Caco-2 (cell line): ENCODE data around the gene CD300LD. TPM values are rescaled to one million over a fixed set of nuclear protein-coding genes. Genes with fewer than 3 reads are reported as not detected.

Experiments
- Bru-seq: library from RNA; stranded (reverse); fragments of 400-500 nt; gene quantifications from one replicate; lab custom pipeline; 2021; lab: Mats Ljungman, UMichigan
- BruChase-seq, 2 experiments: library from RNA; stranded (reverse); fragments of 400-500 nt; gene quantifications; one replicate each; lab custom pipeline; 2021; lab: Mats Ljungman, UMichigan
- BruUV-seq: library from RNA; stranded (reverse); fragments of 400-500 nt; replicated peaks from 2 replicates; lab custom pipeline; 2021; lab: Mats Ljungman, UMichigan
- CTCF ChIA-PET: fragments of 300-600 bp; sonication (Branson Sonifier 250); formaldehyde crosslinking; loops from one replicate; lab custom pipeline; 2022; ENCODE audit warnings: antibody characterized with exemption; lab: Charles Lee
- POLR2A ChIA-PET: fragments of 300-600 bp; sonication (Branson Sonifier 250); formaldehyde crosslinking; loops from one replicate; lab custom pipeline; 2022; ENCODE audit warnings: antibody characterized with exemption; lab: Charles Lee
- DNase-seq, 2 experiments: peaks; one replicate each; pipeline versions ENCODE4 v3.0.0 to v3.0.0-alpha.2; 2020 to 2022
- H3K27me3 ChIP-seq: replicated peaks from 2 replicates; pipeline ENCODE4 v1.6.0; 2011; ENCODE audit warnings: low read length; ENCODE audit not compliant: control insufficient read depth, insufficient read depth
- H3K36me3 ChIP-seq: 2 replicates; pipeline ENCODE4 v1.5.1; 2011; ENCODE audit warnings: low read length; ENCODE audit not compliant: control insufficient read depth, insufficient read depth
- H3K4me1 ChIP-seq: fragments of 250-450 bp; sonication (Bioruptor Pico); 2 replicates; pipeline ENCODE4 v1.5.1; 2020; ENCODE audit warnings: mild to moderate bottlenecking
- H3K4me3 ChIP-seq: 2 replicates; pipeline ENCODE4 v1.5.1; 2011; ENCODE audit warnings: low read depth, mild to moderate bottlenecking, control low read depth, low read length
- H3K9me3 ChIP-seq: fragments of 250-450 bp; sonication (Bioruptor Pico); 2 replicates; pipeline ENCODE4 v1.5.1; 2020; ENCODE audit warnings: mild to moderate bottlenecking, moderate library complexity
- H3K27ac Mint-ChIP-seq: one replicate; pipeline ENCODE4 v1.8.0; 2022; ENCODE audit warnings: mixed read lengths; ENCODE audit not compliant: unreplicated experiment
- H3K27me3 Mint-ChIP-seq: one replicate; pipeline ENCODE4 v1.8.0; 2022; ENCODE audit warnings: mixed read lengths; ENCODE audit not compliant: insufficient read depth, unreplicated experiment
- H3K36me3 Mint-ChIP-seq: one replicate; pipeline ENCODE4 v1.8.0; 2022; ENCODE audit warnings: mild to moderate bottlenecking, mixed read lengths; ENCODE audit not compliant: insufficient read depth, unreplicated experiment
- H3K4me1 Mint-ChIP-seq: one replicate; pipeline ENCODE4 v1.8.0; 2022; ENCODE audit warnings: low read depth, mixed read lengths; ENCODE audit not compliant: unreplicated experiment
- H3K4me3 Mint-ChIP-seq: one replicate; pipeline ENCODE4 v1.8.0; 2022; ENCODE audit warnings: mild to moderate bottlenecking, moderate library complexity, mixed read lengths; ENCODE audit not compliant: unreplicated experiment
- H3K9me3 Mint-ChIP-seq: one replicate; pipeline ENCODE4 v1.8.0; 2022; ENCODE audit warnings: mixed read lengths; ENCODE audit not compliant: unreplicated experiment
- intact Hi-C: fragments of 100-400 bp; cut with micrococcal nuclease; formaldehyde crosslinking; loops from one replicate; pipeline ENCODE4 v1.10.0; 2022; ENCODE audit not compliant: unreplicated experiment
- long read RNA-seq: library from polyadenylated mRNA; stranded (forward); transcript quantifications from one replicate; pipeline ENCODE4 v2.0.0, GENCODE V29; 2022
- total RNA-seq: library from RNA; stranded (reverse); gene quantifications from 2 replicates; pipeline ENCODE4 v1.2.3, GENCODE V29; 2022
- TF ChIP-seq, protein P1 (sequence below), 2 experiments: fragments of 200-600 bp in 1 of 2; IDR thresholded peaks; 1 replicate in 1 of 2; 2 replicates in 1 of 2; pipeline versions ENCODE4 v1.5.1 to v1.8.0; 2011 to 2022; ENCODE audit warnings: antibody characterized with exemption in 1 of 2, control low read depth in 1 of 2, inconsistent platforms in 1 of 2, low read depth in 1 of 2, low read length in 1 of 2, mild to moderate bottlenecking in 1 of 2, moderate library complexity in 1 of 2; ENCODE audit not compliant: insufficient read depth in 1 of 2, severe bottlenecking in 1 of 2, unreplicated experiment in 1 of 2

CD300LD gene
- total RNA-seq, result not detected in 2 replicates
- Bru-seq, nascent RNA, result not detected
- BruChase-seq, experiment 1, labeled RNA remaining after a 2-hour chase, result not detected
- BruChase-seq, experiment 2, labeled RNA remaining after a 6-hour chase, result not detected
- long read RNA-seq, result 0 reads

DNA sequence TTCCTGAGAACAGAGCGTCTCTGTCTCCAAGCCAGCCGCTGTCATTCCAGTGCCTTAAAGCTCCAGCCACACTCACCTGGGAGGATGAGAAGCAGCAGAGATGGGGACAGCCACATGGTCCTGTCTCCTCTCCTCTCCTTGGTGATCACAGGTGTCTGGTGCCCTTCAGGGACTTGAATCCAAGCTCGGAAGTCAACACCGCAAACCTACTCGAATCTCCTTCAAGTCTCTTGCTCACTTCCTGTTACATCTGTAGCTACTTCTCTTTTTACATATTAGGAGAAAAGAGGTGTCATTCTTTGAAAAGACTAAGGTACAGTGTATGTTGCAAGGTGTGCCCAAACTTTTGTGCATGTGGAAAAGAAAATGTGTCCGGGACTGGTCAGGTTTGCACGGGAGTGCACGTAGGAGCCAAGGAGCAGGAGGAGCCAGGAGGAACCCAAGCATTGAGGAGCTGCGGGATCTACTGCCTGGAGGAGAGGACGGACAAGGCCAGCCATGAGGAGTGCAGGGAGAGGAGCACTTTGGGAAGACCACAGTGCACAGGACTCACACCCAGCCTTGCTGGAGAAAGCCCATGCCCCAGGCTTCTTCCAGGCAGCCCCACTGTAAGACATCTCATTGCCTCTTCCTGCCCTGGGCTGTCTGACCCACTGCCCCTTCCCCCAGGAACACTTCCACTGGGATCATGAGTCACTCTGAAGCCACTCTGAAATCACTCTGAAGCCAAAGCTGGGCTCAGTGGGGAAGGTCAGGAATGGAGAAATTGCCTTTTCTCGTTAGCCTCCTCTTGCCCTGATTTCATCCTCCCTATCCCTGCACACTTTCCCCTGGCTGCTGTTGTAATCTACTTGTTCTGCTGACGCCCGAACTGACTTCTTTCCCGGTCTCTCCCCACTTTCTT, at the start of gene CD300LD:
TSS of gene CD300LD (minus strand) at position 197 of the 904 bp plus-strand sequence. CDS start at position 116, 81 bp downstream.
- POLR2A ChIA-PET, result no interaction called here
- Mint-ChIP-seq H3K4me3 (no peak within 1 kb of the TSS), H3K27me3 (peaks cover 23% of the 10 kb centered on the region), H3K9me3 (no peaks in the 10 kb centered on the region), H3K4me1 (no peaks in the 10 kb centered on the region), H3K36me3 (no peaks in the 10 kb centered on the region), H3K27ac (no peak within 1 kb of the TSS)
- no peak within 1 kb of the TSS for H3K4me3 ChIP-seq
- BruUV-seq, result no TSS peak
- no peaks in the 10 kb centered on the region for H3K27me3 ChIP-seq
- no peak for DNase-seq
- no peaks in the 10 kb centered on the region for H3K36me3 ChIP-seq
- no peaks in the 10 kb centered on the region for H3K9me3 ChIP-seq
- TF ChIP-seq, protein P1, sequence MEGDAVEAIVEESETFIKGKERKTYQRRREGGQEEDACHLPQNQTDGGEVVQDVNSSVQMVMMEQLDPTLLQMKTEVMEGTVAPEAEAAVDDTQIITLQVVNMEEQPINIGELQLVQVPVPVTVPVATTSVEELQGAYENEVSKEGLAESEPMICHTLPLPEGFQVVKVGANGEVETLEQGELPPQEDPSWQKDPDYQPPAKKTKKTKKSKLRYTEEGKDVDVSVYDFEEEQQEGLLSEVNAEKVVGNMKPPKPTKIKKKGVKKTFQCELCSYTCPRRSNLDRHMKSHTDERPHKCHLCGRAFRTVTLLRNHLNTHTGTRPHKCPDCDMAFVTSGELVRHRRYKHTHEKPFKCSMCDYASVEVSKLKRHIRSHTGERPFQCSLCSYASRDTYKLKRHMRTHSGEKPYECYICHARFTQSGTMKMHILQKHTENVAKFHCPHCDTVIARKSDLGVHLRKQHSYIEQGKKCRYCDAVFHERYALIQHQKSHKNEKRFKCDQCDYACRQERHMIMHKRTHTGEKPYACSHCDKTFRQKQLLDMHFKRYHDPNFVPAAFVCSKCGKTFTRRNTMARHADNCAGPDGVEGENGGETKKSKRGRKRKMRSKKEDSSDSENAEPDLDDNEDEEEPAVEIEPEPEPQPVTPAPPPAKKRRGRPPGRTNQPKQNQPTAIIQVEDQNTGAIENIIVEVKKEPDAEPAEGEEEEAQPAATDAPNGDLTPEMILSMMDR (IDR thresholded peaks at IDR 0.05; ENCODE audit: insufficient read depth in 1 of 2, low read depth in 1 of 2, low read length in 1 of 2, severe bottlenecking in 1 of 2, unreplicated experiment in 1 of 2), result no peak
- CTCF ChIA-PET, result no interaction called here
- intact Hi-C loops, result no loop called here
- no peaks in the 10 kb centered on the region for H3K4me1 ChIP-seq

DNA sequence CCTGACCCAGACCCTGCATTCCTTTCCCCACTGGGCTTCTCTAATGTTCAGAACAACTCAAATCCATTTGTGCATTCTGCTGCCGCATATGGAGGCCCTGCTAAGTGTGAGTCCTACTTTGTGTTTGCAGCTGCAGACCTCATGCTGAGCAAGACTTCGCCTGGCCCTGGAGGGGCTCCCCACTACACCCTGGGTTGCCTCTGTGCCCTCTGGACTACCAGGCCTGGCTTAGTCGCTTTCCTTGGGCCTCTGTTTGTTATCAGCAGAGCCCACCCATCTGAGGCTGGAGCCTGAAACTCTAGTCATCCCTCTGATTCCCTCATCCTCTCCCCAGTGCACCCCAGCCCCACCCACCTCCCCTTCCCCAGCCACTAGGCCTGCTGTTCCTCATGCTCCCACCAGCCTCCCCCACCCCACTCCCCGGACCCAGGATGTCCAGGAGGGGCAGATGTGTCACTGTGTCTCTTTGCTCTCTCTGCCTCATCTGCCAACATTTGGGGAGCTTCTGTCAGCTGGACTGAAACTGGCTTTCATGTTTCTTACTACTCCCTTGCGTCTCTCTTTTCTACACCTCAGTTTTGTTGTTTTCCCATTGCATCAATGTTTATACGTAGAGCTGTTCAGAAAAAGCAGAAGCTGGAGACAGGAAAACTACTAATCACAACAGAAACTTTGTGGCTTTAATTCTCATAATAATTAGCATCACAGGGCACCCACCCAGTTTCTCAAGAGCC, 49.3 kb upstream of the CD300LD start:
- Mint-ChIP-seq H3K27ac (no peak overlapping the region), H3K9me3 (no peaks in the 10 kb centered on the region), H3K36me3 (no peaks in the 10 kb centered on the region), H3K27me3 (peaks cover 16% of the 10 kb centered on the region), H3K4me1 (no peaks in the 10 kb centered on the region), H3K4me3 (no peak overlapping the region)
- H3K4me3 ChIP-seq, result no peak overlapping the region
- CTCF ChIA-PET, result interaction anchor here (0.6 kb wide), 1 partner anchor 46 kb away, joined by 4 read pairs; no protein-coding TSS in a partner anchor
- peaks cover 2% of the 10 kb centered on the region; the same call in 1 of the 2 replicates for H3K27me3 ChIP-seq
- POLR2A ChIA-PET, result no interaction called here
- TF ChIP-seq, protein P1 (IDR thresholded peaks at IDR 0.05; ENCODE audit: insufficient read depth in 1 of 2, low read depth in 1 of 2, low read length in 1 of 2, severe bottlenecking in 1 of 2, unreplicated experiment in 1 of 2), result no peak
- no peaks in the 10 kb centered on the region for H3K4me1 ChIP-seq
- DNase-seq, result peak in 1 of 2 experiments; percentile 20
- BruUV-seq, result no TSS peak
- H3K36me3 ChIP-seq, result no peaks in the 10 kb centered on the region
- no peaks in the 10 kb centered on the region for H3K9me3 ChIP-seq
- intact Hi-C loops, result no loop called here

DNA sequence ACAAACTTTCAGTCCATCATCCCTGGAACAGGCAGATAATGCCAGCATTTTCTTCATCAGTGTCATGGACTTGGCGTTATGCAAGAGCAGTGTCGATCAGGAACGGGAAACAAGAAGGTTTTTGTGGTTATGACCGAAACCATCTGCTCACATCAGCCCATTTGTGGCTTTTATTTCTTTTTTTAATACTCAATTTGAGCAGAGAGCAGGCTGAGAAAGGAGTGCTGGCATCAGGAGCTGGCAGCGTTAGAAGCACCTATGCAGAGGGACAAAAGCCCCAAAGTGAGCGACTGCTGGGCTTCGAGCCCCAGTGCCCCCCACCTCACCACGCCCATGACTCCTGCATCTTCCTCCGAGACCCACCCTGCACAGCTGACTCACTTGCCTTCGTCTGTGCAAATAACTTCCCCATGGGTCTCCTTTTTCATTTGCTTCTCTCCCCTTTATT, 47.6 kb upstream of the CD300LD start:
- no peak overlapping the region for H3K4me3 Mint-ChIP-seq
- ChIA-PET CTCF (no interaction called here), POLR2A (no interaction called here)
- DNase-seq, result no peak
- H3K9me3 ChIP-seq, result no peaks in the 10 kb centered on the region
- no TSS peak for BruUV-seq
- H3K27ac Mint-ChIP-seq, result no peak overlapping the region
- no peak overlapping the region for H3K4me3 ChIP-seq
- peaks cover 2% of the 10 kb centered on the region; the same call in 1 of the 2 replicates for H3K27me3 ChIP-seq
- H3K27me3 Mint-ChIP-seq, result peaks cover 14% of the 10 kb centered on the region
- TF ChIP-seq, protein P1 (IDR thresholded peaks at IDR 0.05; ENCODE audit: insufficient read depth in 1 of 2, low read depth in 1 of 2, low read length in 1 of 2, severe bottlenecking in 1 of 2, unreplicated experiment in 1 of 2), result no peak
- H3K36me3 Mint-ChIP-seq, result no peaks in the 10 kb centered on the region
- no peaks in the 10 kb centered on the region for H3K4me1 Mint-ChIP-seq
- H3K4me1 ChIP-seq, result no peaks in the 10 kb centered on the region
- no peaks in the 10 kb centered on the region for H3K36me3 ChIP-seq
- no peaks in the 10 kb centered on the region for H3K9me3 Mint-ChIP-seq
- intact Hi-C loops, result no loop called here
